NCI-H1092 (cell line): ENCODE data around the gene PCK2.
A peak's percentile ranks its signal among the peaks of the same experiment; 100 is the strongest.

Experiments
- DNase-seq: peaks from one replicate; lab custom pipeline; 2025; lab: John Stamatoyannopoulos, UW

The PCK2 gene

DNA sequence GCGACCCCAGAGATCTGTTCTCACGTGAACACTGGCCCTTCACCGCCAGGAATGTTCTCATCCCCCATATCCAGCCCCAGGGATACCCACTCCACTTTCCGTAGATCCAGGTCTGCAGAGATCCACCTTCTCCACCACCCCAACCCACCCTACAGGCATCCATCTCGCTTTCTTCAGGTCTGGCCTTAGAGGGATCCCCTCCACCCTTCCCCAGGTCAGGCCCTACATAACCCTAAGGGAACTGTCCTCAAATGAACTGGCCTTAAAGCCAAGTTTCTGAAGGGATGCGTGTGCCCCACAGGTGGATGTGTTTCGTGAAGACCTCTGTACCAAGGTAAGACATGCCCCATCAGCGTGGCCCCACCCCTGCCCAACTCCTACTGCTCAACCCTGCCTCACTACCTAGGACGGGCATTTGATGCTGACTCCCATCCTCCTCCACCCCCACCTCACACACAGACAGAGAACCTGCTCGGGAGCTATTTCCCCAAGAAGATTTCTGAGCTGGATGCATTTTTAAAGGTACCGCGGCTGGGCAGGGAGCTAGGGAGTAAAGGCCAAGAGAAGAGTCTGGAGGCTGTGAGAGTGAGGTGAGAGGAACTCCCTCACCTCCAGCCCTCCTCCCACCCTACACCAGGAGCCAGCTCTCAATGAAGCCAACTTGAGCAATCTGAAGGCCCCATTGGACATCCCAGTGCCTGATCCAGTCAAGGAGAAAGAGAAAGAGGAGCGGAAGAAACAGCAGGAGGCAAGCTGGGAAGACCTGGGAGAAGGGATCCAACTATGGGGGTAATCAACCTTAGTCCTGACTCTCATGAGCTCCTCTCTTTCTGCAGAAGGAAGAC lies 42.8 kb downstream of the PCK2 start:
- DNase-seq: no peak

DNA sequence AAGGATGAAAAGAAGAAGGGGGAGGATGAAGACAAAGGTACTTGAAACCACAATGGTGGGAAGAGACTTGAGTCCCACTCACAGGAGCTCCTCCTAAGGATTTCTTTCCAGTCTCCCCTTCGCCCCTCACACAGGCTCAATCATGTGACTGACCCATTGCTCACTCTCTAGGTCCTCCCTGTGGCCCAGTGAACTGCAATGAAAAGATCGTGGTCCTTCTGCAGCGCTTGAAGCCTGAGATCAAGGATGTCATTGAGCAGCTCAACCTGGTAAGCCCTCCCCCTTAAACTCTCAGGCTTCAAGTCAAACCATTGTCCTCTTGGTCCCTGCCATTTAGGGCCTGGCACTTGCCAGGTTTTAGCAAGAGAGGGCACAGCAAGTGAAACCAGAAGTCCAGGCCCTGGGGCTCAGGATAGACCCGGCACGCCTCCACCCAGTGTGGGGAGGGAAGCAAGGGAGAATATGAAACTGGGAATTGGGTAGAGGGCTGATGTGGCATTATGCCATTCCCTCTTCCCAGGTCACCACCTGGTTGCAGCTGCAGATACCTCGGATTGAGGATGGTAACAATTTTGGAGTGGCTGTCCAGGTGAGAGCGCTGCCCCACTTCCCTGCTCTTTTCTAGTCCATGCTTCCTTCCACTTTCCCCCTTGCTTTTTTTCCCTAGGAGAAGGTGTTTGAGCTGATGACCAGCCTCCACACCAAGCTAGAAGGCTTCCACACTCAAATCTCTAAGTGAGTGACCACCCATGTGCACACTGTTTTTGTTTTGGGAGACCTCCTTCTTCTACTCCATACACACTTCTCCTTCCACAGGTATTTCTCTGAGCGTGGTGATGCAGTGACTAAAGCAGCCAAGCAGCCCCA lies 43.7 kb downstream of the PCK2 start:
- DNase-seq: no peak

- DNase-seq: no peak
These were observed 44.5 kb downstream of the PCK2 start for GRCh38 chr14:24138396-24139271.

GRCh38 chr14:24139272-24139934 lies 45.3 kb downstream of the PCK2 start:
- no peak for DNase-seq

GRCh38 chr14:24141097-24141880 lies 47.2 kb downstream of the PCK2 start, which contains the start of gene EMC9:
TSS of gene EMC9 (minus strand) at chr14:24141591. CDS start at chr14:24141304, 287 bp downstream.
- peak; percentile 100 for DNase-seq

DNA sequence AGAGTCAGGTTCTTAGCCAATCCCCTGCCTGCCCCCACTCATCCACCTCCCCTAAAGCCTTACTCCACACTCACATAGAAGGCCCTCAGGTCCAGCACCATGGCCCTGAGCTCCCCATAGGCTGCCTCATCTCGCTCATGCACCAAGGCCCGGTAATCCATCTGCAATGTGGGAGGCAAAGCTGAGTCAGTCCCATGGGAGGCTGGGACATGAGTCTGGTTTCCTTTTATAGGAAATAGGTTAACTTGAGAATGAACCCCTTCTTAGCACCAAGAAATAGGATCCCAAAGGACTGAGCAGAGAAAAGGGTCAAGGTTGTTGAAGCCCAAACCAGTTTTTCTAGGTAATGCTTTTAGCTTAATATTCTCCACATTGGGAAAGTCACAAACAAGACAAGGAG lies 49.4 kb downstream of the PCK2 start:
- DNase-seq: no peak

- DNase-seq: no peak
These were observed 50.3 kb downstream of the PCK2 start for GRCh38 chr14:24144451-24144850.

DNA sequence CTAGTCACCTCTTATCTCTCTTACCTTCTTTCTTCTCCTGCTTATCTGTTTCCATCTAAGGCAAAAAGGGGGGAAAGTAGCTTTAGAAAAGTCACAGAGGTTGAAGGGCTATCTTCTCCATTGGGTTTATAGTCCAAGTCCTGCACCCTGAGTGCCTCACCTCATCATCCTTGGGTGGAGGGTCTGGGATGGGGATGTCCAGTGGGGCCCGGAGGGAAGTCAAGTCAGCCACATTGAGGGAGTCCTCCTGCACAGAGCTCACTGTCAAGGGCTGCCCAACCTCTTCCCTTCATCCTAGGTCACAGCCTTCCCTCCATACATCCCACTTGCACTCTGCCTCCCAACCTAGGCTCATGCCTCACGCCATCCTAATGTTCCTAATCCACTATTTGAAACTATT lies 51.1 kb downstream of the PCK2 start:
- DNase-seq: no peak

GRCh38 chr14:24145690-24146452 lies 51.8 kb downstream of the PCK2 start:
- no peak for DNase-seq

DNA sequence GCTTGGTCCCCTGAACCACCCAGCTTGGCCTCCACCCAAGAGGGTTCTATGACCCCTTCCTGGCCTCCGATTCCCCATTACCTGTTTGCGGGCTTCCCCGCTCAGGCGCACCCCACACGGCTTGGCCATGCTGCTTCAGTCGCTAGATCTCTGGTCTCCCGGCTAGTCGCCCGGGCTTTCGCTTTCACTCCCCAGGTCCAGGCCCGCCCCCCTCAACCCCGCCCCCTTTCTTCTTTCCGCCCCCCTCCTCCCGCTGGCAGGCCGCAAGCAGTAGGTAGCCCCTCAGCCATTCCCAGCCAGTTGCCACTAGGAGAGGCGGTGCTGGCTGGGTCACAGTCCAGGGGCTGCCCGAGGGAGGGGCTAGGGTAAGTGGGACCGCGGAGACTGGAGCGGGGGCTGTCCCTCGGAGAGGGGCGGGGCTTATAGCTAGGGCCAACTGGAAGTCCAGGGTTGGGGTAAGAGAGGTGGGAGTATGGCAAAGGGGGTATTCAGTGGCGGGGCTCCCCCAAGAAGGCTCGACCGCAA lies 52.4 kb downstream of the PCK2 start, which contains the start of gene PSME2:
Gene PSME2 (minus strand): TSS at position 158 of the 525 bp plus-strand sequence. CDS start 29 bp downstream, at position 129.
- peak; percentile 98 for DNase-seq

GRCh38 chr14:24146978-24147760 lies 53.1 kb downstream of the PCK2 start, which contains the start of gene RNF31:
TSS of gene RNF31 (plus strand) at chr14:24147498. CDS start at chr14:24147699, 201 bp downstream.
- DNase-seq: peak; percentile 99

GRCh38 chr14:24147761-24148428 lies 53.8 kb downstream of the PCK2 start:
- no peak for DNase-seq

DNA sequence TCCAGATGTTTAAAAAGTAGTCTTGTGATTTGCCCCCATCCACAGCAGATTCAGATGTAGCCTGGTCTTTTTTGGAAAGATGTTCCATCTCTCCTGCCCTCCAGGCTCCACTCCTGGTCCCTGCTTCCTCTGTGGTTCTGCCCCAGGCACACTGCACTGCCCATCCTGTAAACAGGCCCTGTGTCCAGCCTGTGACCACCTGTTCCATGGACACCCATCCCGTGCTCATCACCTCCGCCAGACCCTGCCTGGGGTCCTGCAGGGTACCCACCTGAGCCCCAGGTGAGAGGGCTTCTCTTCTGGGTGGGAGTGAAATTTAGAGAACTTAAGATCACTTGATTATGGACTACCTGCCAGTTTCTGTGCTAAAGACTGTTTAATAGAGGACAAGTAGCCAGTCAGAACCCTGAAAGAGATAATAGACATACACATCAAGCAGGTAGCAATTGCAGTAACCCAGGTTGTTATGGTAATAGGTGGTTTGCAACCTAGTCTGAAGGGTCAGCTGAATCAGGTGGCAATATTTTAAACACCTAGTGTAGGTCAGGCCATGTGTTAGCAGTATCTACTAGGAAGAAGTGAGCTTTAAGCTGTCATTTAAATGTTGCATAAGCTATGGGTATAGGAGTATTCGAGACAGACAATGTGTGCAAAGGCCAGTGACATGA lies 55.3 kb downstream of the PCK2 start:
- no peak for DNase-seq

- DNase-seq: no peak
These were observed 56.0 kb downstream of the PCK2 start for GRCh38 chr14:24150061-24150460.

DNA sequence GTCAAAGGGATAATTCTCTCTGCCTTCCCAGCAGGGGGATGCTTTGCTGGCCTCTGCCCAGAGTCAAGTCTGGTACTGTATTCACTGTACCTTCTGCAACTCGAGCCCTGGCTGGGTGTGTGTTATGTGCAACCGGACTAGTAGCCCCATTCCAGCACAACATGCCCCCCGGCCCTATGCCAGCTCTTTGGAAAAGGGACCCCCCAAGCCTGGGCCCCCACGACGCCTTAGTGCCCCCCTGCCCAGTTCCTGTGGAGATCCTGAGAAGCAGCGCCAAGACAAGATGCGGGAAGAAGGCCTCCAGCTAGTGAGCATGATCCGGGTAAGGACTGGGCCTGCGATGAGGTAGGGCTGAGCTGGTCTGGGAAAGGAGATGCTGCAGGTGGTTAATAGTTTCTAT lies 56.5 kb downstream of the PCK2 start:
- no peak for DNase-seq

DNA sequence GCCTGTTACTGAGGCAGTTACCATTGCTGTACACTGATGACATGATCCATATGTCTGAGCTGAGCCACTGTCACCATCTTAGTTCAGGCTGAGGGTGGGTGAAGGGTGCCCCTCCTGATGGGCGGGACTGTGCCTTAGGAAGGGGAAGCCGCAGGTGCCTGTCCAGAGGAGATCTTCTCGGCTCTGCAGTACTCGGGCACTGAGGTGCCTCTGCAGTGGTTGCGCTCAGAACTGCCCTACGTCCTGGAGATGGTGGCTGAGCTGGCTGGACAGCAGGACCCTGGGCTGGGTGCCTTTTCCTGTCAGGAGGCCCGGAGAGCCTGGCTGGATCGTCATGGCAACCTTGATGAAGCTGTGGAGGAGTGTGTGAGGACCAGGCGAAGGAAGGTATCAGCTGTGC lies 56.9 kb downstream of the PCK2 start:
- no peak for DNase-seq

GRCh38 chr14:24151404-24152080 lies 57.4 kb downstream of the PCK2 start:
- DNase-seq: no peak
